Measurements from ENCODE around the gene SEZ6L.
A peak's percentile ranks its signal among the peaks of the same experiment; 100 is the strongest.

The SEZ6L gene

DNA sequence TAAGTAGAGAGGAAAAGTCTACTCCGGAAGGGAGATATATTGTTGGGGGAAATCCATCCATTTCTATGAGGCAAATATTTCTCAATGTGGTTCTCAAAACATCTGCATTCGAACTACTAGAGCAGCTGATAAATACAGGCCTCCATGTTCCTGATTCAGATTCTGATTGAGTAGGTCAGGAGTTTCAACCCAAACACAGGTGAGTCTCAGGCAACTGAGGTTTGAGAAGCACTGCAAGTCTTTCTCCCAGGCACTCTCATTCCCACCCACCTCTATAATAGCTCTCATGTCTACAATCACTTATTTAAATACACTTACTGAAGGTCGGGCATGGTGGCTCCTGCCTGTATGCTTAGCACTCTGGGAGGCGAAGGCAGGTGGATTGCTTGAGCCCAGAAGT lies 245.1 kb downstream of the SEZ6L start:
- no peaks in the 10 kb centered on the region for H3K4me1 Mint-ChIP-seq
- H3K9me3 Mint-ChIP-seq, result no peaks in the 10 kb centered on the region

DNA sequence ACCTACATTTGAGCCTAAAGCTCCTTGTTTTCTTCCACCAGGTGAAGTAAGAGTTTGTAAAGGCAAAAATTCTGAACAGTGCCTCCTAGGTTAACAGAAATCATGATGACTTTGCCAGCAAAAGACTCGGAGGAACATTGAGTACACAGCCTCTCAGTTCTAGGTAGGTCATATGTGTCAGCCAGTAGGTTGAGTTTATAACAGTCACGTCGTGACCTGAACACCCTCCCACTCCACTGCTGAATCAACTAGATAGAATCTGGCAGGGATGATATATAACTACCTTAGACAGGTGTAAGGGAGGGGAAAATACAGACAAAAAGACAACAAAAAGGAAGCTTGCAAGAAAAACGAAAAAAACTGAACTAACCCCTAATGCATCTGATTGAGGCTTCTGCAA lies 247.0 kb downstream of the SEZ6L start:
- no peaks in the 10 kb centered on the region for H3K4me1 Mint-ChIP-seq
- ATAC-seq, result no peak
- H3K4me3 Mint-ChIP-seq, result no peak overlapping the region
- no peak overlapping the region for H3K27ac Mint-ChIP-seq
- no peak for DNase-seq (ENCODE audit: low spot score in 2 of 2)
- no peaks in the 10 kb centered on the region for H3K9me3 Mint-ChIP-seq
- H3K36me3 Mint-ChIP-seq, result no peaks in the 10 kb centered on the region

More for the DNA sequence above, 245.1 kb downstream of the SEZ6L start:
- no peak overlapping the region for H3K4me3 Mint-ChIP-seq
- H3K36me3 Mint-ChIP-seq, result no peaks in the 10 kb centered on the region
- ATAC-seq, result peak; percentile 39
- DNase-seq (ENCODE audit: low spot score in 2 of 2), result no peak
- H3K27ac Mint-ChIP-seq, result no peak overlapping the region

DNA sequence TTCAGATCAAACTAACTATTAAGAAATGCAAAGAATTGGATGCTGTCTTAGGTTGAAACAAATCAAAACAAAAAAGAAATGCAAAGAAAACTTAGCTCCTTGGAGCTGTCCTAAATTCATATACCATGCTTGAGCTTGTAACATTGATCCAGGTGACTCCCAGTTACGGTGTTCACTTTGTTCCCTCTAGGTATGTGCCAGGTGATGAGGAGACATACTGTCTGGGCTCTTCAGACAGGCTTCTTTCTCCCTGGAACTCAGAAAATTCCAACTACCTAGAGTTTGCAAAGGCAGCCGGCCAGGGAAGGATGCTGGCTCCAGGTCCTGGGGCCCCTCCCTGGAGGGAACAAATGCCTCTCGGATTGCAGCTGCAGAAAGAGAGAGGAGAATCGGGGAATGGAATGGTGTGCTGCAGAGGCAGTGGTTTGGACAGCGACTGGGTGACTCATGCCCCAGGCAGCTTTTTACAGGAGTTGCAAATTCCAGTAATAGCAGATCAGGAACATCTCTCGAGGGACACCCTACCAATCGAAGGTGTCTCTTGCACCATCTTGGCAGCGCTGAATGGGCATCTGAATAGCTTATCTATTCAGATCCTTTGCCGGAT lies 247.5 kb downstream of the SEZ6L start:
- Mint-ChIP-seq H3K4me3 (no peak overlapping the region), H3K36me3 (no peaks in the 10 kb centered on the region), H3K4me1 (no peaks in the 10 kb centered on the region), H3K9me3 (no peaks in the 10 kb centered on the region), H3K27ac (no peak overlapping the region)
- ATAC-seq (no peak), DNase-seq (ENCODE audit: low spot score in 2 of 2) (no peak)

DNA sequence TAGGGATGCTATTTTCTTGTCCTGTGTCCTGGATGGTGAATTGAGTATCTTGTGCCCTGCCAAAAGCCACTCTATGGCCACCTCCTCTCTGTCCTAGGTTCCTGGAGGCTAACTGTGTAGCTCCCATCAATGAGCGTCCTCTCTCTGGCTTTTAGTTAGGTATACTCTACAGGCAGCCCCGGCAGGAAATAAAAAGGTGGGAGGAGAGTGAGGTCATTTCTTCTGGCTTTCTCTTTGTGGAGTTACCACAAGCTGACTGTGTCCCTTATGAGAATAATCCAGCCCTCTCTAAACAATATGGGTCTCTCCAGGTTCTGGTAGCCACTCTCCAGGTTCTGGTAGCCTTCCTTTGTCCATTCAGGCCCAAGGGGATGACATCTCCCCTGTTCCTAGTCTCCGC lies 248.1 kb downstream of the SEZ6L start:
- no peaks in the 10 kb centered on the region for H3K9me3 Mint-ChIP-seq
- ATAC-seq (no peak), DNase-seq (ENCODE audit: low spot score in 2 of 2) (no peak)
- no peaks in the 10 kb centered on the region for H3K4me1 Mint-ChIP-seq
- no peak overlapping the region for H3K27ac Mint-ChIP-seq
- H3K4me3 Mint-ChIP-seq, result no peak overlapping the region
- H3K36me3 Mint-ChIP-seq, result no peaks in the 10 kb centered on the region

DNA sequence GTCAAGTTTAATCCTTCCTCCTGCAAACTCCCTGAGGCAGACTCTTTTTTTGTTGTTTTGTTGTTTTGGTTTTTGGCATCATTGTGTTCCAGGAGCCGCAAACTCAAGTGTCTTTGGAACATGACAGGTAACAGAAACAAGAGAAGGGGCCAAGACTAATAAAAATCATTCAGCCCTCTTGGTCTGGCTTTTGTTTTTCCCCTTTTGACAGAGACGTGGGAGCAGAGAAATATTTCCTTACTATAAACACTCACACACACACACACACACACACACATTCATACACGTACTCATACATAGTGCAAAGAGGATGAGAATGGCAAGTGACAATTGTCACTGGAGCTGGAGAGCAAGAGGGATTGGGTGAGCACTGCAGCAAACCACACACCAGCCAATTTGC lies 249.4 kb downstream of the SEZ6L start:
- no peak overlapping the region for H3K4me3 Mint-ChIP-seq
- H3K27ac Mint-ChIP-seq, result no peak overlapping the region
- H3K36me3 Mint-ChIP-seq, result no peaks in the 10 kb centered on the region
- no peaks in the 10 kb centered on the region for H3K9me3 Mint-ChIP-seq
- ATAC-seq, result no peak
- DNase-seq (ENCODE audit: low spot score in 2 of 2), result no peak
- H3K4me1 Mint-ChIP-seq, result no peaks in the 10 kb centered on the region

DNA sequence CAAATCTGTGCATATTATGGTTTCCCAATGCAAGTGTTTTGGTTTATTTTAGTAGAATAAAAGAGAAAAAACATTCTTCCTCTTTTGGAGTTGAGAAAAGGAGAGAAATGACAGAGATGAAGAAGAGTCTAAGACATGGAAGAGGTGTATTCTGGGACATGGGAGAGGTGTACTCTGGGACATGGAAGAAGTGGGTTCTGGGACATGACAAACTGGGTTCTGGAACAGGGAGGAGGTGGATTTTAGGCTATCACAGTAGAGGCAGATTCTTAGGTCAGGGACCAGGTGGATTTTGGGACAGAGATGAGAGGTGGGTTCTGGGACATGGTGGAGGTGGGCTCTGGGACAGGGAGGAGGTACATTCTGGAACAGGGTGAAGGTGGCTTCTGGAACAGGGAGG lies 257.7 kb downstream of the SEZ6L start:
- no peak overlapping the region for H3K27ac Mint-ChIP-seq
- no peaks in the 10 kb centered on the region for H3K9me3 Mint-ChIP-seq
- ATAC-seq (no peak), DNase-seq (ENCODE audit: low spot score in 2 of 2) (no peak)
- H3K36me3 Mint-ChIP-seq, result peaks cover 25% of the 10 kb centered on the region
- peak overlapping the region; percentile 13 for H3K4me3 Mint-ChIP-seq
- peaks cover 42% of the 10 kb centered on the region for H3K4me1 Mint-ChIP-seq

DNA sequence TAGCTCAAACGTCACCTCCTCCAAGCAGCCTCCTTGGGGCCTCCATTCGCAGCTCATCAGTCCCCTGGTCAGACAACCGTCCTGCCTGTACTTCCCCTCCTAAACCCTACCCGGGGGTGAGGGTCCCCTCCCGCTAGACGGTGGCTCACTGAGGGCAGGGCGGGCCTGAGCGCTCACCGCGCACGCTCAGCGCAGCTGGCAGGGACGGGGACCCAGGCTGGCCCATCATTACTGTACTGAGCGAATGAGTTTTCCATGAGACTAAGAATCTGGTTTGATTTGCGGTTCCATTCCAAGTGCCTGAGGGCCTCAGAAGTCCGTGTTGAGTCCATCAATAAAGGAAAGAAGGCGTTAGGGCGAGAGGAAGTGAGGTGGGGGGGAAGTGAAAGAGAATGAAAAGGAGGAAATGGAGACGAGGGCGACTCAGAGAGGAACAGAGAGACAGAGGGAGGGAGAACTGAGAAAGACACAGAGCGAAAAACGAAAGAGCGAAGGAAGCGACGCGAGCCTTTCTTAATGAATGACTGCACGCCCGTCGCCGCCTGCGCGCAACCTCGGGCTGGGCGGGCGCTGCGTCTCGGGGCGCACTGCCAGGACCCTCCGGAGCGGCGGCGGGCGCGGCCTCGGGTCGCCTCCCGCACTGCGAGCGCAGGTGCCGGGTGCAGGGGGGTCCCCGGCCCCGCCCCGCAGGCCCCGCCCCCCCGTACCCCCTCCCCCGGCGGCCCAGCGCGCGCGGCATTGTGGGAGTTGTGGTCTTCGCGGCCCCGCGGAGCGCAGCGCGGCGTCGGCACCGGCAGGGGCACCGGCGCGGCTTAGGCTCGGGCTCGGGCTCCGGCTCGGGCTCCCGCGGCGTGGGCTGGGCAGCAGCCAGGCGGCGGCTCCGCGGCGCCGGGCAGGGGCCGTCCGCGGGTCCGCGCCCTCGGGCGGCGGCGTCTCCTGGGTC lies 259.5 kb downstream of the SEZ6L start, which contains the start of gene ASPHD2:
TSS of gene ASPHD2 (plus strand) at position 746 of the 943 bp plus-strand sequence. CDS start 4,356 bp downstream, outside the sequence.
- H3K4me1 Mint-ChIP-seq, result peaks cover 51% of the 10 kb centered on the region
- peak; percentile 91 for ATAC-seq
- no peaks in the 10 kb centered on the region for H3K9me3 Mint-ChIP-seq
- H3K4me3 Mint-ChIP-seq, result peak within 1 kb of the TSS; percentile 84
- DNase-seq (ENCODE audit: low spot score in 2 of 2), result peak; percentile 67 to 89
- H3K27ac Mint-ChIP-seq, result peak within 1 kb of the TSS; percentile 99
- peaks cover 40% of the 10 kb centered on the region for H3K36me3 Mint-ChIP-seq

DNA sequence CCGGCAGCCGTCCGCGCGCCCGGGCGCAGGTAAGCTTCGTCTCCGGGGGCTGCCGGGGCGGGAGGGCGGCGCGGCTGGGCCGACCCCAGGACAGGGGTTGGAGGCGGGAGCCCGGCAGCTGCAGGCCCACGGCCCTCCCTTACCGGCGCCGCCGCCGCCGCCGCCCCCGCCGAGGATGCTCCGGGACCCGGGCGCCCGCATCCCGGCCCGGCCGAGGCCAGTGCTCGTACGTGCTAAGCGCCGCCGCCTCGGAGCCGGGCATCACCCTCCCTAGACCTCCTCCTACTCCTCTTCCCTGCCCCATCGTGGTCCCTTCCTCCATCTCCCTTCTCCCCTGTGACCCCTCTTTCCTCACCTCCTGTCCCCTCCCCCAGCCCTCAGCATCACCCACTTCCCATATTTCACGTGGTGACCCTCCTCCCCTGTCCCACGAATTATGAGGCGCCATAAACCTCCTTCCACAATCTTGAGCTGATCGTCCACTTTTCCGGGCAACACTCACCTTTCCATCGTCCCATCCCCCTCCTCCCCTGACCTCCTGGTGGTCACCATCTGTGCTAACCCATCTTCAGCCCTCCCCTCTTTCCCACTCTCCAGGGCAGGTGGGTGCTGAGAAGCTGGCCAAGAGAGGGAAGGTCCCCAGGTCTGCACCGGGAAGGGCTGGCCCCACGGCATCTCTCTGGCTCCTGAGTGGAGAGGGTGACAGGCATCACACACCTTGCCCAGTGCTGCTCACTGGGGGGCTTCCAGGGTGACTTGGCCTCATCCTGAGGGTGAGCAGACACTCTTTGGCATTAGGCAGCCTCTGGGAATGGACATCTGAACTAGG lies 260.4 kb downstream of the SEZ6L start:
- H3K4me3 Mint-ChIP-seq, result peak overlapping the region; percentile 84
- no peaks in the 10 kb centered on the region for H3K9me3 Mint-ChIP-seq
- peak overlapping the region; percentile 75 for H3K27ac Mint-ChIP-seq
- peak; percentile 2 for ATAC-seq
- H3K36me3 Mint-ChIP-seq, result peaks cover 48% of the 10 kb centered on the region
- peaks cover 51% of the 10 kb centered on the region for H3K4me1 Mint-ChIP-seq
- DNase-seq (ENCODE audit: low spot score in 2 of 2), result peak in 1 of 2 donors; percentile 62

DNA sequence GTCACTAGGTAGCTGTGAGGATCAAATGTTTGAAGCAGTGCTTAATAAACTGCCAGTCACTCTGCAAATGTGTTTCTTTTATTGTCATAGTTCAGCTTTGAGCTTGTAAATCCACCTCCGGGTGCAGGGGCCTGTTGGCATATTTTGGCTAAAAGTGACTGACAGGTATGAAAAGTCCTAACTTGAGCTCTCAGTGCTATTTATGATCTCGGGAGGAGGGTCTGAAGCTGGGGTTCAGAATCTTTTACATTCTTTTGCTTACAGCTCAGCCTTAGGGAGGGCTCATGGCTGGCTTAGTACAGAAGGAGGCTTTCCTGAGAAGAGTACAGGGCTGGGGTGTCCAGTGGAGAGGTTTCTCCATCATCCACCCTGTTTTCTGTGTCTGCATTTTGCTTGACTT lies 261.3 kb downstream of the SEZ6L start:
- Mint-ChIP-seq H3K36me3 (peaks cover 58% of the 10 kb centered on the region), H3K4me3 (peak overlapping the region; percentile 84), H3K27ac (peak overlapping the region; percentile 75), H3K4me1 (peaks cover 60% of the 10 kb centered on the region), H3K9me3 (no peaks in the 10 kb centered on the region)
- DNase-seq (ENCODE audit: low spot score in 2 of 2) (peak in 1 of 2 donors; percentile 60), ATAC-seq (no peak)

DNA sequence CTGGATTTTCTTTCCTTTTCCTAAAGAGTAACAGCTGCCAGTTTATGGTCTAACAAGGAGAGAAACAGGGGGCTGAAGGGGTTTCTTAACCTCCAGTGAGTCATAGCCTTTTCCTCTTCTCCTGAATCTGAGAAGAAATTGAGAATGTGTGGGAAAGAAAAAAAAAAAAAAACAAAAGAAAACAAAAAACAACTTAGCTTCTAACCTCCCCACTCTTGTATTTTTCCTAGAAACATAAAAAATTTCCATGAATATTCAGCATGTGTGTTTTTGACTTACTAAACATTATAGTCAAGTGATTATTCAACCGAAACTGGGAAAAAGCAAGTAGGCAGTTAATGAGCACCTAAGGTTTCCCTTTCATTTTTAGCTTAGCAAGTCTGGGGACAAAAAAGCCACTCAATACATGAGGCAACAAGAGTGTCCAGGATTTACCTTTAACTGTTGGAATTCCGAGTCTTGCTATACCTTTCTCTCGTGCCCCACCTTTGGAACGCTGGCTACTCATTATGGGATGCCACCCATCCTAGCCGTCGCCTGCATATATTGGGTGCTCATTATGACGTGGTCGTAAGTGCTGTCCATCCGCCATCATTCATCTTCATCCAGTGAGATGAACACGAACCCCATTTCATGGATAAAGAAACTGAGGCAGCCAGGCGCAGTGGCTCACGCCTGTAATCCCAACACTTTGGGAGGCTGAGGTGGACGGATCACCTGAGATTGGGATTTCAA lies 262.2 kb downstream of the SEZ6L start:
- peaks cover 68% of the 10 kb centered on the region for H3K4me1 Mint-ChIP-seq
- peak overlapping the region; percentile 75 for H3K27ac Mint-ChIP-seq
- no peaks in the 10 kb centered on the region for H3K9me3 Mint-ChIP-seq
- DNase-seq (ENCODE audit: low spot score in 2 of 2), result no peak
- H3K4me3 Mint-ChIP-seq, result peak overlapping the region; percentile 84
- peak; percentile 4 for ATAC-seq
- H3K36me3 Mint-ChIP-seq, result peaks cover 66% of the 10 kb centered on the region

DNA sequence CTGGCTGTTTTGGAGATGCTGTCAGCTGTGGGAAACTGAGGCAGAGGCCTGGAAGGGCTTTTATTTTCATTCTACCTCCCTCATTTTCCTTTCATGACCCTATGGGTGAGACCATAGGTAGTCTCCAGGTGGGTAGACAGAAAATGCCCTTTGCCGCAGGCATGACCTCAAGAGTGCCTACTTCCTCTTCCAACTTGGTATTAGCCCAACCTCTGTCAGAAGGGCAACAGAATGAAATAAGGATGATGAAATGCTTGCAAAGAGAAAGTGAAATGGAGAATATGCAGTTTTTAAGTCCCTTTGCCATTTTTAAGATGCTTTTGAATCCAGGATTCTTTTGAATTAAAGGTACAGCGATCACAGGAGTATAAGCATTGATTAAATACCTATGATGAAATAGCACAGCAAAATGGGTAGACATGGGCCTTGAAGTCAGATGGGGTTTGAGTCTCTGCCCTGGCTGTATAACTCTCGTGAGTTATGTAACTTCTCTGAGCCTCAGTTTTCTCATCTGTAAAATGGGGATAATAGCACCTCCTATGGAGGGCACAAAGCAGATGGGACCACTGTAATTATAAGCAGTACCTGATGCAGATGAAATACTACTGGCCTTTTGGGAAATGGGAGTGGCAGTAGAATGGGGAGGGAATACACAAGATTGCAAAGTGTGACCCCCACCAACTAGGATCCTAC lies 263.5 kb downstream of the SEZ6L start:
- Mint-ChIP-seq H3K9me3 (no peaks in the 10 kb centered on the region), H3K4me3 (no peak overlapping the region), H3K36me3 (peaks cover 74% of the 10 kb centered on the region), H3K27ac (no peak overlapping the region), H3K4me1 (peaks cover 74% of the 10 kb centered on the region)
- ATAC-seq (no peak), DNase-seq (ENCODE audit: low spot score in 2 of 2) (no peak)
